CD4-positive, alpha-beta T cell treated with Interleukin-1 beta for 1 hour (primary cell): ENCODE measurements around the gene TRIM44.

ENCODE experiments used
- DNase-seq, 2 donors: peaks; one replicate each; pipeline ENCODE4 v3.0.0-alpha.2; 2020 to 2022

Gene TRIM44

DNA sequence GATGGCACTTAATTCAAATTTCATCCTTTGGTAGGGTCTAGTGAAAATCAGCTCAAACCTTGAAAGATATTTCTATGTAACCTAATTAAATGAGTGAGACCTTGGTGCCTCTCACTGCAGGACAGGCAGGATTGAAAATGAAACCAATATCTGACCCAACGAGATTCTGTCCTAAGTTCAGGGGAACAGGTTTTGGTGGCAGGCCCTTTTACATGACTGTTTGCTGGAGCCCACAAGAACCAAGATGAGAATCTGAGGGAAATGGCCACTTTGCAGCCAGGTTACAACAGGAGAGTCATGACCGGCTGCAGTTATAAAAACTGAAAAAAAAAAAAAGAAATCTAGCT, 130.2 kb downstream of the TRIM44 start:
- DNase-seq = no peak

DNA sequence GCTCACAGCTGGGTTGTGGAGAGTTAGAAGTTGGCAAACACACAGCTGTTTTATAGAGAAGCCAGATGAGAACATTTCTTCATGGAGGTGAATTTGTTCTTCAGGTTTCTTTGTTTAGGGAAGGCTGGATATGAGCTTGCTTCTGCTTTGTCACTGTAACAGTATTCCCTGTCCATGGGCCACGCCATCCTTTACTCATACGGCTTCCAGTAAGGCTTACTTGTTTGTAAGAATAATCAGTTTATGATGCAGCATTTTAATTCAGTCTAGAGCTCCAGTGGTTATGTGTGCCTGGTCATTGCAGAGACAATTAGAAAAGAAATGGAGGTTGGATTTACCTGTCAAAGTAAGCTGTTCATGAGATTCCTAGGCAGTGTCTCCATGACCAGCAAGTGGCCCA, 131.8 kb downstream of the TRIM44 start:
- no peak for DNase-seq

DNA sequence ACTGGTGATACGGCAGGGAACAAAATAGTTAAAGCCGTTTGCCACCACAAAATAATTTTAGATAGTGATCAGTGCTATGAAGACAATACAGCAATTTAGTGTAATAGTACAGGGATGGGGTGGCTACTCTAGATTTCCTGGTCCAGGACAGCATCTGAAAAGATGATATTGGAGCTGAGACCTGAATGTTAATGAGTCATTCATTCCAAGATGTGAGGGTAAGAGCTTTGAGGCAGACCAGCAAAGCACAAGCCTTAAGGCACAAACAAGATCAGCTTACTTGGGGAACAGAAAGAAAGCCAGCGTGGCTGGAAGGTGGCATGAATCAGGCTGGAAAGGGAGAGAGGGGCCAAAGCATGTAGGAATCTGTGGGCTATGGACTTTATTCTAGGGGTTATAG, 132.3 kb downstream of the TRIM44 start:
- no peak for DNase-seq

DNA sequence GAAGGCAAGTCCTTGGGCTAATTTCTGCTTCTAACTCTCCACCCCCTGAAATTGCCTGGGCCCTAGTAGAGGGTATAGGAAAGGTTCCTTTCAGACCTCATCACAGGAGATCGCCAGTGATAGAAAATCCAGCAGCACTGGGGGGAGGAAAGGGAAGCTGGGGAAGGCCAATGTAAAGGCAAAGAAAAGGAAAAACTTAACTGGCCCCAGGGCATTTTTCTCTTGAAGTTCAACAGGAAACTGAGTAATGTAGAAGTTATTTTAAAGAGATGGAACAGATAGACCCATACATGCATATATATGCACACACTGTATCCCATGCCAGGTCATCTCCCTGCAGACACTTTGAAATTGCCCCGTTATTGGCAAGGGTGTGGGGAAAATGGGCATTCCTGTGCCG, 134.0 kb downstream of the TRIM44 start:
- no peak for DNase-seq

DNA sequence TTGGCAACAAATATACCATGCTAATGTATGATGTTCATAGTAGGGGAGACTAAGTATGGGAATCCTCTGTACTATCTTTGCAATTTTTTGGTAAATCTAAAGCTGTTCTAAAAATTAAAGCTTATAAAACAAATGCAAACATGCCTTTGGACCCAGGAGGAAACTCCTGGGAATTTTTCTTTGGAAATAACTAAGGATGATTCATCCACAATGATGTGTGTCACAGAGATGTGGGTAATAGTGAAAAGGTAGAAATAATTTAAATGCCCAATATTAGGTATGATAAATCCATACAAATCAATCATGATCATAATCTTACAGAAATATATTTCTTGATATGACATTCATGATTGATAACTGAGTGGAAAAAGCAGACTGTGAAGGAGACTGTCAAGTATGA, 135.8 kb downstream of the TRIM44 start:
- no peak for DNase-seq

DNA sequence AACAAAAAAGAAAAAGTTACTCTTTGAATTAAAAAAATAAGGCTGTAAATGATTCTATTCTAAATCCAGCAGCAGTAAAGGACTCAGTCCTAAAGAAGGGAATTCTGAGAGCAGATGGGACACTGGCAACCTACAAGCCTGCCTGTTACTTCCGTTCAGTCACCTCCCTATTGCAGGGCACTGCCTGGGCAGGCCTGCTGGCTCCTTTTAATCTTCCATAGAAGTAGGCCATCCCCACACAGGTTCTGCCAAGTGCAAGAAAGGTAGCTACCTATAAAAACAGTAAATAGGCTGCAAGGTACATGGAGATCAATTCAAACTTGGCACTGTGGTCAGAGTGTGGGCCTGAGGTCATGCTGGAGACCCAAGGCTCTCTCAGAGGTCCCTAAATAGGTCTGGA, 136.4 kb downstream of the TRIM44 start:
- DNase-seq = no peak

DNA sequence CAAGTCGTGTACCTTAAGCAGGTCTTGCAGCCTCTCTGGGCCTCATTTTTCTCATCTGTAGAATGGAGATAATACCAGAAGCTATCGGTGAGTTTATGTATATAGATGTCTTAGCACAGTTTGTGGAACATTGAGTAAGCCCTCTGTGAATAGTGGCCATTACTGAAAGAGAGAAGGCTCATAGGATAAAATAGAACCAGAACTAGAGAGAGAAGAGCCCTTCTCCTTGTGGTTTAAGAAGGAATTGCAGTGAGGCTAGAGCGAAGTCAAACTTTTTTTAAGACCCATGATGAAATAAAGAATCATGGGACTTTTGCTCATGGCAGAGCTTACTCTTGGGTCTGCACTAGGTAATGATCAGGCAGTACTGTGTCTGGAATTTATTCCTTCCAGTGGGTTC, 137.1 kb downstream of the TRIM44 start:
- DNase-seq = no peak

DNA sequence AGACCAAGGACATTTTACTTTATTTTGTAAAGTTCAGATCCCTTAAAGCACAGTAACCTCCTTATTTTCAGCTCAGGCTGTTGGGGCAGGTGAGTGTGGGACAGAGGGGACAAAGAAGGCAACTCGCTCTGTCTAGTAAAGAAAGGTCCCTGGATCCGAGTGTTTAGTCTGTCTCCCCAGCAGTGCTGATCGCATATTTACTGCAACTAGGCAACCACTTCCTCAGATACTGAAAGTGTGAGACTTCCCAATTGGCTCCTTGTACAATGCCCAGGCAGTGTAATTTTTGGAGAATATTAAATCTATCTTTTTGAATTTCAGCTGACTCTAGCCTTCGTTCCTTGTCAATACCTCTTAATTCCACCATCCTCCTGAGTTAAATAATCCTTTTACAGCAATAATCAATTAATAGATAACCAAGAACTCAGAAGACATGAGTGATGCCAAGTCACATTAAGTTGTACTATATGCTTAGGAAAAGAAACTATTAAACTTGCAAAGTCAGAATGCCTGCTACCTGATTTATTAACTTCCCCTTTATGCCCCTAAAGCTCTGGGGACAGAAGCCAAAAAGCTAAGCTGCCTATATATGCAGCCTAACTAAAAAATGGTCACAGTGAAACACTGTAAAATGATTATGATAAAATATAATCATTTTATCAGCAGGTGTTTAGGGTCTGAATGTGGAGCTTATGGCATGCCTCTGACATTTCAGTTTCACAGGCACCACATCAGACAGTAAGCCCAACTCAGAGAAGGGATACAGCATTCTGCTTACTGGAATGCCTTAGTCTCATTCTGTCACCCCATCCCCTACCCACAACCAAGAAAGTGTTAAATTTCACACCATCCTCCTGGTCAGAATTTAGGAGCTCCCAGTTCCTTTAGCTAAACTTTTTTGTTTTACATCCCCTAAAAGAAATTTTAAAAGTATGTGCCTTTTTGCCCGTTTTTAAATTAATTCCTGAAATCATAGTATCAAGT, 138.7 kb downstream of the TRIM44 start:
- DNase-seq = no peak

DNA sequence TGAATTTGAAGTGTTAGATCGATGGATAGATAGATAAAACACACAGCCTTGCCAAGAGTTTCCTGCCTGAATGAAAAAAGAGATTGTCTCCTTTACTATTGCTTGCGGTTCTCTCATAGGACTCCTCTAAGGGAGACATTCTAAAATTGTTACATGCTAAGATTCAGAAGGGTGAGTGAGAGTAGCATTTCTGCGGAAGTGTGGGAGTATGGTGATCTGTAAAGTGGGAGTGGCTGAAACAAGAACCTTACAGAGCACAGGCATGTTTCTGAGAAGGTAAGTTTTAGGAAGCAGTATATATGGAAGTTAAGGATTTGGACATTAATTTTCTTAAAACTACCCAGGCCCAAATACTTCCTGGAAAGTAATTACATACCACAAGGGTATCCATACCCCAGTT, 139.6 kb downstream of the TRIM44 start:
- DNase-seq = no peak

DNA sequence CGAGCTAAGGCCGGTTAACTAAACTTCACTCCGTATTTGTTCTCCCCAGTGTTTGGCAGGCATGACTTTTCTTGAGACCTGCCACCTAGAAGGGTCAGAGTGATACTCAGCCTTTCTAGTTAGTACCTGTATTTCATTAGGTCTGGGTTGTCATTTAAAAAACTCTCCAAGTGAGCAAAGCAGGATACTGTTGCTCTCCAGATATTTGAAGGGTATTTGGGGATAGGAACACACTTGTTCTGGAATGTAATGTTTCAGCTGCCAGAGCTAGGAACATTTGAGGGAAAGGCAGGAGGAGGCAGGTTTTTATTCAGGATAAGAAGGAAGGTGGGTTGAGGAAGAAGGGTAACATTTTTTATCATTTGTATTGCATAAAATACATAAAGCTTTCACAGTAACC, 140.1 kb downstream of the TRIM44 start:
- no peak for DNase-seq

DNA sequence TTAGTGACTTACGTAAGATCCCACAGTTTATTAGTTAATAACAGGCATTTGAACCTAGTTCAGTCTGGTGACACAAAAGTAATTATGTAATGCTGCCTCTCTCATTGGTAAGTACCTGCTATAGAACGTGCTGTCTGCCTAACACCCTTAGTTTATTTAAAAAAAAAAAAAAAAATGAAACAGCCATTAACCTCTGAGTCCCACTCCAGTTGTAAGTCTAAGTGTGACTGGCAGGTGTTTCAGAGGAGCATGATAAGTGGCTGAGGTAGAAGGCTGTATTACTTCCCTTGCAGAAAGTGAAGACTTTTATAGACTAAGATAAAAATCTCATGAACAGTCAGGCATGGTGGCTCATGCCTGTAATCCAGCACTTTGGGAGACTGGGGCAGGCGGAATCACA, 140.5 kb downstream of the TRIM44 start:
- DNase-seq = no peak

DNA sequence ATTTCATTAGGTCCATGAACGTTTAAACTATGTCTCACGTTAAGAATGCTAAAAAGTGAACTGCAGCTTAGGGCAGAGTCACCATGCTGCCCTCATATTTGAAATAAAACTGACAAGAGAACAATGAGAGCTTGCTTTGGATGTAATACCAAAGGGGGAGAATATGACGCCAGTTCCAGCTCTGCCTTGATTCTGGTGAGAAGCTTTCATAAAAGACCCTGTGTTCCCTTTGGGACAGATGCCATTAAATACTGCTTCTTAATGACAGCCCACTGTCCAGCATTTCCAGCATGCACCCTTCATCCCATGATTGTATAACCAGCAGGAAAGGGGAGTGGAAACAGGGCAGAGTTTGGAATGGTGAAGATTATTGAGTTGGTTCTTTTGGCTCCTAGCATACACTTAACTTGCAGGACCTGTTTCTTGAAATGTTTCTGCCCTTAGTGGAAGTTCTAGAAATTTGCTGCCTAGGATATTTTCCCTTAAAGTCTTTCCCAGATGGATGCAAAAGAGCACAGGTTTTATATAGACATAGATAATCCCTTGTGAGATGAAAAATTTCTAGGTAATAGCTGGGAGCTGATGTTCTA, 142.0 kb downstream of the TRIM44 start:
- no peak for DNase-seq

DNA sequence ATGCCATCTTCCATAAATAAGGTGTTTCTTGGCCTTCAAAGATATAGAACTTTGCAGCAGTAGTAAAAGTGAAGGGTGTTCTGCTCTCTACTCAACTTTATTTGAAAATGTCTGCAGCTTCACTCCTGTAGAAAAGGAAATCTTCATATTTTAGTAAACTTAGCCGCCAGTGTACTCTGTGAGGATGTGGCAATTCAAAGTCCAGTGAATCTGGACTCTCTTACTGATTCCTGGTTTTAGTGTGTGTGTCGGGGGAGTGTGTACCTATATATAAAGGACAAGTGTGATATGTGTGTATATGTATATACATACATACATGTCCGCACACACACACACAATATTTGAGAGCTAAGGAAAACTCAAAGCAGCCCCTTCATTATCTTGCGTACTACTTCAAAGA, 147.0 kb downstream of the TRIM44 start:
- DNase-seq = no peak

DNA sequence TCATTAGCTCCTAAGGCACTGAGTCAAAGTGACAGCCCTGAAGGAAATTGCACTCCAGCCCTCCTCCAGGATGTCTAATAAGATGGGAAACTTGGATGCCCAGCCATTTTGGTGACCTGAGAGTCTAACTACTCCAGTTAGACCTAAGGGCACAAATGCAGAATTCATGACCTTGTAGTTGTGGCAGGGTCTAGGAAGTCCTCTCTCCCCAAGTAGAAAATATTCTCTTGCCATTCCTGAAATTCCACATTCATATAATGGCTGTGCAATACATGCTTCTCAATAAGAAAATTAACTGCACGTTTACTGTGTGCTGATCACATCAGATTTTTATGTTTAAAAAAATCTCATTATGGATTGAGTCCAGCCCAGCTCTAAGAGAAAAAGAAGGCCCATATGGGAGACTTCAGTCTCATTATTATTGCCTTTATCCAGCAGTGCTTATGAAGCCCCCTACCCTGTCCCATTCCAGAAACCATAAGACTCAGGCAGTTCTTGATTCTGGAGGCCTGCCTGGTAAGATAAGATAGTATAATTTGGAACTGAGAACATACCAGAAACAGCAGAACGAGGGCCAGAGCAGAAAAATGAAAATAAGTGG, 147.6 kb downstream of the TRIM44 start:
- DNase-seq = no peak

DNA sequence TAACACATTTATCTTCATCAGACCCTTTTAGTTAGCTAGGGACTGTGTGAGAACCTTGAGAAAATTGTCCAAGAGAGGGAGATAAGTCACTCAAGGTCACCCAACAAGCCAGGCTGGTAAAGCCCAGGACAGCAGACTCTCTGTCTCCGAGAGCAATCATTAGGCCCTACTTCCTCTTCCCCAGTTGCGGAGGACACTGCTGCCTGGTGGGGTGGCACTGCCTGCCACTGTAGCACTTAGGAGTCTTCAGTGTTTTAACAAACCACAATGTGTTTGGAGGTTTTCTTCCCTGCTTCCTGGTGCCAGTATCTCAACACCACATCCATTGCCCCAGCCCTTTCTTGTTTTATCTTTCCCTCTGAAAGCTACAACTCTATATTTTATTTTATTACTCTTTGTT, 149.2 kb downstream of the TRIM44 start:
- no peak for DNase-seq

DNA sequence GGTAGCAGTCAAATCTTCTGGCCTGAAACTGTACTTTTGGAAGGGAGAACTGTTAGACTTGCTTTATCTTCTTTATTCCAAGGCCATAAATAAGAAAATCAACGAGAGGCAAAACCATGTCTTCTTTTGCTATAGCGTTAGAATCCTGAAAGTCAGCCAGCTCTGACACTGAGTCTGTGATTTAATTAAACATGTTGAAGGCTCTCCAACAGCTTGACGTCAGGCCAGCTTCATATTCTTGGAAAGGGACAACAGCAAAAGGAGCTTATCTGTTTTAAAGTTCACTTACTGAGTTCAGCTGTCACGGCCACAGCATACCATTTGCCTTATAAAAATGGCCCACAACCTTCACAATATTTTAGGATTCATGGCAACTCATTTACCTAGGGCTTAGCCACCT, 150.3 kb downstream of the TRIM44 start:
- no peak for DNase-seq

DNA sequence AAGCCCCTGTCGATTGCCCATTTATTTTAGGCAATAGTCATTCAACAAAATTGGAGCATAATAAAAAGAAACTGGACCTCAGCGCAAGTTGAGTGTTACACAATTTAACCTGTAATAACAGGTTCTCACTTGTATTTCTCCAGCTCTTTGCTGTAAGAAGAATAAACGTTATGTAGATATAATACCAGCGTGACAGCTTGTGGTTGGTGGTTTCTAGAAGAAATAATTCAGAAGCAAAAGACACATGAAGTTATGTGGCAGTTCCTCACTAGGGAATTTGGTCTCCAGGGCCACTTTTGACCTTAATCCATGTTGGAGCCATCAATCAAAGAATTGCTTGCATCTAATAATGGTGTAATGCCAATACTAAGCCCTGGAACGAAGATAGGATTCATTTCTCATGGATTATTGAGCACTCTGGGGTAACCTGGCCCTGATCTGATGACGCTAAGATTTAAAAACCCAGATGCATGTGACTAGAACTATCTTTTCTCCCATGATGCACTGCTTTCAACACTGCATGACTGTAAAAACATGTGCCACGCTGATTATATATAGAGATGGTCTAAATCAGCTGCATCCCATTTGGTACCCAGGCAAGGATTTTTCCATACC, 151.6 kb downstream of the TRIM44 start:
- DNase-seq = no peak

DNA sequence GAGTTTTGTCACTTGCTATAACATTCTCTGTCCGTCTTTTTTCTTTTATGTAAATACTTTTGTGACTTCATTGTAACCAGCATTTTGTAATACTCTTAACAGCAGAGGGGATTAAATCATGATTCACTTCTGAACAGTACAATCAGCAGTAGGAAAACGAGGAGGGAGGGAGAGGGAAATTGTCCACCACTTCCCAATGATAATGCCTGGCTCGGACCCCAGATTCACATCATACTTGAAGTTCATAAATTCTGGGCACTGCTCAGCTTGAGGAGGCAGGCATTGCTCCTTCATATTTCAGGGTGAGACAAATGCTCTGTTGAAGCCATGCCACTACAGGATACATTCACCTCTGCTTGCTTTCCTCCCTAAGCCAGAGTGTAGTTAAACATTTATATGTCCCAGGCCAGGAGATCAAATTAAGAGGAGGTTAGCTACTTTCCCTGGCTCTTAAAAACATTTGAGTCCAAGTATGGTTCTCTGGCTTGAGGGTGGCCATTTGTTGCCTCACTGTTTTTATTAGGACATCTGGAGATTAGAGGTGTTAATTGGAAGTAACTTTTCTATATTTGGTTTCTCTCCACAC, 152.2 kb downstream of the TRIM44 start:
- no peak for DNase-seq

DNA sequence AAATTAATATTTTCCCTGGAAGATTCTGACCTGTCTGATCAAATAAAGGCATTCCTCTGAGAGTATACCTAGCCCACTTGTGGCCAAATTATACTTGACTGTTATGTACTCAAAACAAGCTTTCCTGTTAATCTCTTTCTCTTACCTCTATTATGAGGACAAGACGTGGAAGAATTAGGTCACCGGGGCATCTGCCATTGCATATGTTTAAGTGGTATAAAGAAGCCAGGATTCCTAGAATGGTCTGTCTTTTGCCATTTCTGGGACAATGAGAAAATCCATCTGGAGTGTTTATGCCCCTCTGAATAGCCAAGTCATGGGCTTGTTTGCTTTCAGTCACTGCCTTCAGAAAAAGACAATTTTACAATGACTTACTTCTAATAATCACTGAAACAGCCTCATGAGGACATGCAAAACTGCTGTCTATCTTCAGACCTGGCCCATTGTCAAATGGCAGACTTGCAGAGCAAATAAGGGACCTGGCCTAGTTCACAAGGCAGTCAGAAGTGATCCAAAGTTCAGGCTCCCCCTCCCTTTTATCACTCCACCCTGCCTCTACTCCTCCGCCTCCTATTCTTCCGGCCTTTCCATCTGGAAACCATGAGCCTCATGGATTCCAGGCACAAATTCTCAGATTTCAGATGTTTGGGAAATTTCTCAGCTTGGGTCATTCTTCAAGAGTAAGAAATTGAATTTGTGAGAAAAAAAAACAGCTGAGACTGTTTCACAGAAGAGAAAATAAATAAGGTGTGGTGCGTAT, 153.2 kb downstream of the TRIM44 start:
- no peak for DNase-seq

DNA sequence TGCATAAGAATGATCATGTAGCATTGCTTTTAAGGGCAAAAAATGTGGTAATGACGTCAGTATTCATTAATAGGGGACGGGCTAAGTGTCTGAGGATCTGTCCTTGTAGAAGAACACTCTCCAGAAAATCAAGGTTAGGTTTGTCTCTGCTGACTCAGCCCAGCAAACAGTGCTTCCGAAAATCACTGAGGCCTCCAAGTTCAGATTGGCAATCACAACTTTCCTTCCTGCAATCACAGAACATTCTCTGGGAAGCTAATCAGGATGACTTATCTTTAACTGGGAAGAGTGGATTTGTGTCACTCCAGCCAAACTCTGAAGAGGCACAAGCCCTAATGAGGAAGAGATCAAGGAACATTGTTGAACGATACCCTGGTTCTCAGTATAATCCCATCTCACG, 158.0 kb downstream of the TRIM44 start:
- DNase-seq = no peak

DNA sequence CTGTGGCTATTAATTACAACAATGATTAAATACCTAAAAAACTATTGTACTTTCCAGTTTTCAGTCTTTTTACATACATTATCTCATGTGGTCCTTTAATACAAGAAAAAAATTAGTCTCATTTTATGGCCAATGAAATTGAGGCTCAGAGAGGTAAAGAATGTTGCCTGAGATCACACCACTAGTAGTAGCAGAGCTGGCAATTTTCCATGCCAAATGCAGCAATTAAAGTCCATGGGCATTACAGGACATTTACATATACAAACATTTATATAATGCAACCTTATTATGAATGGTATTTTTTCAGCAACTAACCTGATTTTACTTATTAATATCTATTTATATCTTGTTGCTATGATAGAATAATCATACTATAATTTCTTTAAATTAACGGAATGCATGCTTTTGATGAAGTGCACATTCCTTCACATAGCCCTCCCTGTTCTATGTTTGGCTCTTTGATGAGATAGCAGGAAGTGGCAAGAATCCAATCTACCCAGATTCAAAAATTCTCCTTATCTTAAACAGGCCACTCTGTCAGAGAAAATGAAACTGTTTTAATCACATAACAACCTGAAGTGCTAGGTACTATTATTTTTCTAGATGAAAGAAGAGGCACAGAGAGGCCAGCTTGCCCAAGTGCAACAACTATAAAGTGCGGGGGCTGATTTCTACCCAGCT, 160.4 kb downstream of the TRIM44 start:
- no peak for DNase-seq

DNA sequence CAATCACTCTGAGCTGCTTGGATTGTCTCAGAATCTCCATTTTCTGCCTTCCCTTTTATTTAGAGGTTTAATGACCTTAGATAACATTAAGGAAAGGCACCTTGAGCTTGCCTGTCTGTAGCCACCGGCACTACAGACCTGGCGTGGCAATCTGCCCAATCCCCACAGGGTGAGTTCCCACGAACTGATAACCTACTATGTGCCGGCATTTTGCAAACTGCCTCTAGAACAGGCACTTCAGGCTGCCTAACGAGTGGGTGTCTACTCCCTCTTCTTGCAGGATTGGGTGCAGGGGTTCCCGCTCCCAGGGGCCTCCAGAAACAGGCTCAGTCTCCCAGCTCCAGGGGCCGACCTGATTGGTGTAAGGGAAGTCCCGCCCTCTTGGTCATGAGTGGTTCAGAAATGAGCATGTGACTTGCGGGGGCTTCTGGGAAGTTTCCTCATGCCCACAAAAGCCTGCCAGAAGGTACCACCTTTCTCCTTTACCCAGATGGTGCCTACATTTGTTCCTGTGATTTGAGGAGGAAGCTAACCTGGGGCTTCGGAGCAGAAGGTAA, 161.2 kb downstream of the TRIM44 start:
- no peak for DNase-seq
